BE2C (cell line): ENCODE measurements around the gene SCN4B.

Experiments
- DNase-seq: peaks from one replicate; pipeline ENCODE4 v3.0.0-alpha.2; 2020
- H3K27me3 ChIP-seq: fragments of 250-450 bp; sonication (Bioruptor Pico); 2 replicates; pipeline ENCODE4 v1.5.1; 2020; ENCODE audit warnings: mild to moderate bottlenecking
- H3K36me3 ChIP-seq: fragments of 250-450 bp; sonication (Bioruptor Pico); 2 replicates; pipeline ENCODE4 v1.5.1; 2020; ENCODE audit warnings: mild to moderate bottlenecking
- H3K4me1 ChIP-seq: fragments of 250-450 bp; sonication (Bioruptor Pico); 2 replicates; pipeline ENCODE4 v1.5.1; 2020
- H3K4me3 ChIP-seq: 2 replicates; pipeline ENCODE4 v1.5.1; 2011; ENCODE audit warnings: low read depth, low read length
- H3K9me3 ChIP-seq: fragments of 250-450 bp; sonication (Bioruptor Pico); 2 replicates; pipeline ENCODE4 v1.5.1; 2020
- TF ChIP-seq, protein P1 (sequence below): IDR thresholded peaks from 2 replicates; pipeline ENCODE4 v1.5.1; 2012; ENCODE audit warnings: mild to moderate bottlenecking, low read depth, low read length

The SCN4B gene

DNA sequence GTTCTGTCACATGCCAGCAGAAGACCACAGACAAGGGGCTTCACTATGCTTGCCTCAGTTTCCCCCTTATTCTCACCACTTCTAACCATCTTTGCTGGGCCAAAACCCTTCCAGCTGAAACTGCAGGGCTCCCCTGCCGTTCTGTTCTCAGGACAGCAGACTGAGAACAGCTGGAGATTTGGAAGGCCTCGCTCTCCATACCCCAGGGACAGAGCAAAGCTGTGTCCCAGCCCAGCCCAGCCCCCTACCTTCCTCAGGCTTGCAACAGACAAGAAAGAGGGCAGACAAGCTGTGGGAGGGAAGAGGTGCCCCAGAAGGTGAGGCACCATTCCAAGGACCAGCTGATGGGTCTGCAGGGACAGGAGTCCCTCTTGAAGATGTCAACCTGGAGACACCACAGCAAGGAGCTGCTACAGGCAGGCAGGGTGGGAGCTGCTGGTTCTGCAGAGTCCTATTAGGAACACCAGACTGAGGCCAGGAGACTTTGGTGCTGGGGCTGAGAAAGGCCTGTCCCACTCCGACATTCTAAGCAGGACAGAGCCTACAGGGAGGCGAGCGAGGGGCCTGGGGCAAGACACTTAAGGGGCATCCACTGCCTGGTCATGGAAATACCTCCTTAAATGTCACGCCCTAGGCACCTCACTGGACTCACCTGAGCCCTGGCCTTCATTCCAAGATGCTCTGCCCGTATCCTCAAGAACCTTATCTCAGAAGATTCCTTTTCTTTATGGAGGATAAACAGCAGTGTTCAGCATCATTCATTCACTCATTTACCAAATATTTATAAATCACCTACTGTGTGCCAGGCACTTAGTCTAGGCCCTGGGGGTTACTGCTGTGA is 16.9 kb upstream of the SCN4B start:
- Histone ChIP-seq H3K9me3 (no peaks in the 10 kb centered on the region), H3K4me1 (no peaks in the 10 kb centered on the region), H3K36me3 (no peaks in the 10 kb centered on the region), H3K4me3 (no peak overlapping the region), H3K27me3 (peaks cover 40% of the 10 kb centered on the region)
- no peak for DNase-seq
- TF ChIP-seq, protein P1, sequence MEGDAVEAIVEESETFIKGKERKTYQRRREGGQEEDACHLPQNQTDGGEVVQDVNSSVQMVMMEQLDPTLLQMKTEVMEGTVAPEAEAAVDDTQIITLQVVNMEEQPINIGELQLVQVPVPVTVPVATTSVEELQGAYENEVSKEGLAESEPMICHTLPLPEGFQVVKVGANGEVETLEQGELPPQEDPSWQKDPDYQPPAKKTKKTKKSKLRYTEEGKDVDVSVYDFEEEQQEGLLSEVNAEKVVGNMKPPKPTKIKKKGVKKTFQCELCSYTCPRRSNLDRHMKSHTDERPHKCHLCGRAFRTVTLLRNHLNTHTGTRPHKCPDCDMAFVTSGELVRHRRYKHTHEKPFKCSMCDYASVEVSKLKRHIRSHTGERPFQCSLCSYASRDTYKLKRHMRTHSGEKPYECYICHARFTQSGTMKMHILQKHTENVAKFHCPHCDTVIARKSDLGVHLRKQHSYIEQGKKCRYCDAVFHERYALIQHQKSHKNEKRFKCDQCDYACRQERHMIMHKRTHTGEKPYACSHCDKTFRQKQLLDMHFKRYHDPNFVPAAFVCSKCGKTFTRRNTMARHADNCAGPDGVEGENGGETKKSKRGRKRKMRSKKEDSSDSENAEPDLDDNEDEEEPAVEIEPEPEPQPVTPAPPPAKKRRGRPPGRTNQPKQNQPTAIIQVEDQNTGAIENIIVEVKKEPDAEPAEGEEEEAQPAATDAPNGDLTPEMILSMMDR, result no peak

- Histone ChIP-seq H3K9me3 (no peaks in the 10 kb centered on the region), H3K4me3 (no peak overlapping the region), H3K4me1 (no peaks in the 10 kb centered on the region), H3K36me3 (no peaks in the 10 kb centered on the region), H3K27me3 (peaks cover 42% of the 10 kb centered on the region)
- DNase-seq, result no peak
- TF ChIP-seq, protein P1, result no peak
Observed at GRCh38 chr11:118168751-118169150, 16.1 kb upstream of the SCN4B start.

DNA sequence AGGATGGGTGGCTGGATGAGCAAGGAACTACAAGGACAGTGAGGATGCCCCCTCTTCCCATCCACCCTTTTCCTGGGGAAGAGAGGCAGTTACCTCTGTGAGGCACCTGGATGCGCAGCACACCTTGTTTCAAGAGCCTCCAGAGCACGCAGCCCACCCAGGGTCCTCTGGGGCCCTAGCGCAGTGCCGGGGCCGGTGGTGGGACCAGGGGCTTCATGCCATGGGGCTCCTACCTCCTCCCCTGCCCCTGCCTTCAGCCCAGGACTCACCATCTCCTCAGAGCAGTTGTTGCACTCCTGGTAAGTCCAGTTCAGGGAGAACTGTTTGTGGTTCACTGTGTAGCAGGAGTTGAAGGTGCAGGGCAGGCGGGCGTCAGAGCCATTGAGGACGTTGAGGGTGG is 15.7 kb upstream of the SCN4B start:
- H3K36me3 ChIP-seq, result no peaks in the 10 kb centered on the region
- no peaks in the 10 kb centered on the region for H3K4me1 ChIP-seq
- TF ChIP-seq, protein P1, result no peak
- H3K9me3 ChIP-seq, result no peaks in the 10 kb centered on the region
- no peak overlapping the region for H3K4me3 ChIP-seq
- DNase-seq, result no peak
- peaks cover 45% of the 10 kb centered on the region for H3K27me3 ChIP-seq

DNA sequence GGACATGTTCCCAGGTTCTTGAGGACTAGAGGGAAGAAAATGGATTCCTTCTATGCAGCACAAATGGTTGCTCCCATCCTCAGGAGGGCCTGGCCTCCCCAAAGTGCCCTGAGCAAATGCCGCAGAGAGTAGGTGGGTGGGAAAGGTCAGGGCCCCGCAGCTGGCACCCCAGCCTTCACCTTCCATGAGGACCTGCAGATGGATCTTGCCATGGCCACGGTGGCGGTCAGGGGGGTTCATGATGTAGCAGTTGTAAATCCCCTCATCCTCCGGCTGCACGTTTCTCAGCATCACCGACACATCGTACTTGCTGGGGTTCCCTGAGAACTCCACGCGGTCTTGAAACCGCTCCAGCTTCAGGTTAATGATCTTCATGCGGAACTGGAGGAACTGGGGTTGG is 15.3 kb upstream of the SCN4B start:
- no peak for DNase-seq
- Histone ChIP-seq H3K9me3 (no peaks in the 10 kb centered on the region), H3K4me1 (no peaks in the 10 kb centered on the region), H3K27me3 (peaks cover 47% of the 10 kb centered on the region), H3K4me3 (no peak overlapping the region), H3K36me3 (no peaks in the 10 kb centered on the region)
- TF ChIP-seq, protein P1, result no peak

- no peaks in the 10 kb centered on the region for H3K4me1 ChIP-seq
- TF ChIP-seq, protein P1, result no peak
- no peaks in the 10 kb centered on the region for H3K36me3 ChIP-seq
- peaks cover 52% of the 10 kb centered on the region for H3K27me3 ChIP-seq
- no peak for DNase-seq
- H3K4me3 ChIP-seq, result no peak overlapping the region
- H3K9me3 ChIP-seq, result no peaks in the 10 kb centered on the region
Observed at GRCh38 chr11:118167253-118167652, 14.6 kb upstream of the SCN4B start.

DNA sequence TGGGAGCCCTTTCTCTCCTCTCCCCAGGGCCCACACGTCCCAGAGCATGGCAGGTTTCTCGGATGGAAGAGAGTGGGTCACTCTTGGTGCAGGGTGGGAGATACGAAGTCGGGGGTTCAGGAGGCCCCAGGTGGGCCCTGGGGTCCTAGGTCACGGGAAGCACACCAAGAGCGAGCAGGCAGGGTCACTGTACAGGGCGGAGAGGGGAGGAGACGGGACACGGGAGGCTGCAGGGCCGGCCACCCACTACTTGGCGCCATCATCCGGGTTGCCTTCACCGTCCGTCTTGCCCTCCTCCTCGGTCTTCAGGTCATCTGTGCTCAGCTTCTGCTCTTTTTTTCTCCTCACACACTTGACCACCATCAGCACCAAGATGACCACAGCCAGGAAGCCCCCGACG is 14.0 kb upstream of the SCN4B start:
- no peaks in the 10 kb centered on the region for H3K4me1 ChIP-seq
- H3K9me3 ChIP-seq, result no peaks in the 10 kb centered on the region
- peaks cover 57% of the 10 kb centered on the region for H3K27me3 ChIP-seq
- no peaks in the 10 kb centered on the region for H3K36me3 ChIP-seq
- DNase-seq, result no peak
- no peak overlapping the region for H3K4me3 ChIP-seq
- TF ChIP-seq, protein P1, result no peak
